GM19324 (cell line): ENCODE data around the gene CFAP68.
A peak's percentile ranks its signal among the peaks of the same experiment; 100 is the strongest.

ENCODE experiments used
- ATAC-seq: cut with Tn5 transposase; IDR thresholded peaks from one replicate; pipeline ENCODE4 v1.9.1; 2021; ENCODE audit warnings: mild to moderate bottlenecking, moderate library complexity; ENCODE audit not compliant: unreplicated experiment, low FRiP score

Gene CFAP68

GRCh38 chr11:111878849-111879636 is at the start of gene CFAP68, which contains the start of gene FDXACB1:
Gene CFAP68 (plus strand): TSS chr11:111879541. CDS start chr11:111879561, 20 bp downstream.
Gene FDXACB1 (minus strand): TSS chr11:111879165. CDS start chr11:111879132, 33 bp downstream.
- ATAC-seq: peak; percentile 94

GRCh38 chr11:111833524-111833923 is 45.8 kb upstream of the CFAP68 start:
- no peak for ATAC-seq

- no peak for ATAC-seq
Observed at GRCh38 chr11:111834432-111835163, 44.7 kb upstream of the CFAP68 start.

GRCh38 chr11:111835665-111836064 is 43.7 kb upstream of the CFAP68 start:
- no peak for ATAC-seq

- ATAC-seq: no peak
Observed at GRCh38 chr11:111836162-111836561, 43.2 kb upstream of the CFAP68 start.

- ATAC-seq: no peak
Observed at GRCh38 chr11:111836721-111837120, 42.6 kb upstream of the CFAP68 start.

GRCh38 chr11:111837366-111837891 is 41.9 kb upstream of the CFAP68 start:
- ATAC-seq: no peak

GRCh38 chr11:111838054-111838453 is 41.3 kb upstream of the CFAP68 start:
- no peak for ATAC-seq

- ATAC-seq: no peak
Observed at GRCh38 chr11:111840143-111840542, 39.2 kb upstream of the CFAP68 start.

- ATAC-seq: peak; percentile 55
Observed at GRCh38 chr11:111841370-111842053, 37.8 kb upstream of the CFAP68 start.

GRCh38 chr11:111843661-111844060 is 35.7 kb upstream of the CFAP68 start:
- ATAC-seq: no peak

- no peak for ATAC-seq
Observed at GRCh38 chr11:111845276-111846028, 33.9 kb upstream of the CFAP68 start.

- no peak for ATAC-seq
Observed at GRCh38 chr11:111846063-111846462, 33.3 kb upstream of the CFAP68 start.

GRCh38 chr11:111846636-111847035 is 32.7 kb upstream of the CFAP68 start:
- no peak for ATAC-seq

GRCh38 chr11:111849631-111850030 is 29.7 kb upstream of the CFAP68 start:
- ATAC-seq: no peak

GRCh38 chr11:111851067-111851466 is 28.3 kb upstream of the CFAP68 start:
- ATAC-seq: no peak

GRCh38 chr11:111851636-111852035 is 27.7 kb upstream of the CFAP68 start:
- ATAC-seq: no peak

- ATAC-seq: no peak
Observed at GRCh38 chr11:111852103-111852502, 27.2 kb upstream of the CFAP68 start.

- no peak for ATAC-seq
Observed at GRCh38 chr11:111855506-111855905, 23.8 kb upstream of the CFAP68 start.

- no peak for ATAC-seq
Observed at GRCh38 chr11:111860257-111860656, 19.1 kb upstream of the CFAP68 start.
